Endothelial cell of umbilical vein (primary cell): ENCODE results near the gene NSMCE3. TPM values are rescaled to one million over a fixed set of nuclear protein-coding genes. Genes with fewer than 3 reads are reported as not detected.

Source experiments
- Bru-seq: library from RNA; stranded (reverse); fragments of 400-500 nt; gene quantifications from one replicate; lab custom pipeline; 2021; lab: Mats Ljungman, UMichigan
- BruChase-seq, 2 experiments: library from RNA; stranded (reverse); fragments of 400-500 nt; gene quantifications; one replicate each; lab custom pipeline; 2021; lab: Mats Ljungman, UMichigan
- BruUV-seq: library from RNA; stranded (reverse); fragments of 400-500 nt; replicated peaks from 2 replicates; lab custom pipeline; 2021; lab: Mats Ljungman, UMichigan
- CTCF ChIA-PET: fragments of 300-600, 350-600 bp; sonication (Branson Sonifier 250); formaldehyde crosslinking; loops from one replicate; lab custom pipeline; 2021; ENCODE audit warnings: antibody characterized with exemption, inconsistent platforms; lab: Charles Lee
- POLR2A ChIA-PET: fragments of 300-600, 350-600 bp; sonication (Branson Sonifier 250); formaldehyde crosslinking; loops from one replicate; lab custom pipeline; 2021; ENCODE audit warnings: antibody characterized with exemption, inconsistent platforms; lab: Charles Lee
- DNase-seq: peaks from one replicate; pipeline ENCODE4 v3.0.0-alpha.2; 2011; ENCODE audit warnings: low read depth, low spot score
- FAIRE-seq: peaks from 2 replicates; lab custom pipeline; 2011; peaks lifted over from hg19 to GRCh38; lab: Jason Lieb, UNC
- H2AFZ ChIP-seq: 2 replicates; pipeline ENCODE4 v1.6.0; 2012; ENCODE audit warnings: low read depth, low read length, control low read depth, inconsistent platforms
- H3K27ac ChIP-seq: 2 replicates; pipeline ENCODE4 v1.5.1; 2011; ENCODE audit warnings: low read depth, mild to moderate bottlenecking, control low read depth, low read length, moderate library complexity; ENCODE audit not compliant: insufficient read depth
- H3K27me3 ChIP-seq, 2 experiments: 2 replicates each; pipeline versions ENCODE4 v1.6.0 to v1.6.1; 2011; ENCODE audit warnings: low read length in 2 of 2, mixed read lengths in 1 of 2; ENCODE audit not compliant: control insufficient read depth in 2 of 2, insufficient read depth in 2 of 2
- H3K36me3 ChIP-seq, 2 experiments: 2 replicates in 1 of 2; 3 replicates in 1 of 2; pipeline ENCODE4 v1.5.1; 2011; ENCODE audit warnings: low read length in 2 of 2, mild to moderate bottlenecking in 1 of 2, moderate library complexity in 1 of 2; ENCODE audit not compliant: control insufficient read depth in 2 of 2, insufficient read depth in 2 of 2; ENCODE audit errors: extremely low read depth in 1 of 2
- H3K4me1 ChIP-seq: 3 replicates; pipeline ENCODE4 v1.5.1; 2011; ENCODE audit warnings: mild to moderate bottlenecking, low read length; ENCODE audit not compliant: control insufficient read depth, insufficient read depth; ENCODE audit errors: extremely low read depth
- H3K4me2 ChIP-seq: 2 replicates; pipeline ENCODE4 v1.6.1; 2011; ENCODE audit warnings: low read length, control low read depth, mixed read lengths; ENCODE audit not compliant: insufficient read depth
- H3K4me3 ChIP-seq, 3 experiments: fragments of 200-600 bp in 1 of 3; sonication (generic), shearing (Covaris generic) in 1 of 3; replicated peaks in 1 of 3; 2 replicates each; pipeline ENCODE4 v1.5.1; 2011 to 2016; ENCODE audit warnings: control low read depth in 3 of 3, low read length in 3 of 3, mild to moderate bottlenecking in 2 of 3, inconsistent platforms in 1 of 3, low read depth in 1 of 3, moderate library complexity in 1 of 3; ENCODE audit not compliant: insufficient read depth in 1 of 3
- H3K79me2 ChIP-seq: 2 replicates; pipeline ENCODE4 v1.6.0; 2012; ENCODE audit warnings: low read length, inconsistent platforms; ENCODE audit not compliant: control insufficient read depth, insufficient read depth
- H3K9ac ChIP-seq: replicated peaks from 2 replicates; pipeline ENCODE3; 2011; ENCODE audit warnings: low read length, control low read depth; ENCODE audit not compliant: insufficient read depth; ENCODE audit errors: extremely low read depth
- H3K9me1 ChIP-seq: replicated peaks from 3 replicates; pipeline ENCODE4 v1.6.0; 2011; ENCODE audit warnings: mild to moderate bottlenecking, low read length; ENCODE audit not compliant: control insufficient read depth, insufficient read depth; ENCODE audit errors: extremely low read depth
- H3K9me3 ChIP-seq: replicated peaks from 2 replicates; pipeline ENCODE4 v1.5.1; 2012; ENCODE audit warnings: low read length, inconsistent platforms; ENCODE audit not compliant: control insufficient read depth, insufficient read depth
- H4K20me1 ChIP-seq: replicated peaks from 2 replicates; pipeline ENCODE3; 2011; ENCODE audit warnings: mild to moderate bottlenecking, low read length; ENCODE audit not compliant: control insufficient read depth, insufficient read depth; ENCODE audit errors: extremely low read depth
- CTCF ChIP-seq, 2 donors: IDR thresholded peaks; 1 replicate in 1 of 2; 2 replicates in 1 of 2; pipeline ENCODE4 v1.5.1; 2011; ENCODE audit warnings: low read length in 2 of 2, mild to moderate bottlenecking in 2 of 2, moderate library complexity in 2 of 2, control low read depth in 1 of 2, inconsistent platforms in 1 of 2, low read depth in 1 of 2; ENCODE audit not compliant: insufficient read depth in 1 of 2; ENCODE audit errors: extremely low read depth in 1 of 2
- FOS ChIP-seq: IDR thresholded peaks from 2 replicates; pipeline ENCODE4 v1.6.1; 2011; ENCODE audit warnings: mild to moderate bottlenecking, low read length, moderate library complexity, borderline replicate concordance; ENCODE audit not compliant: insufficient read depth
- MAX ChIP-seq: IDR thresholded peaks from 2 replicates; pipeline ENCODE4 v1.6.1; 2011; ENCODE audit not compliant: insufficient read depth, insufficient read length
- POLR2A ChIP-seq: IDR thresholded peaks from 2 replicates; pipeline ENCODE4 v1.6.1; 2012; ENCODE audit warnings: low read depth, mild to moderate bottlenecking, control low read depth, low read length
- POLR2AphosphoS5 ChIP-seq: IDR thresholded peaks from 2 replicates; pipeline ENCODE4 v1.6.1; 2012; ENCODE audit warnings: low read depth, mild to moderate bottlenecking, control low read depth, low read length, moderate library complexity; ENCODE audit not compliant: insufficient read depth
- dilution Hi-C: fragments of 300-500 bp; cut with MboI; formaldehyde crosslinking; loops from one replicate; pipeline ENCODE4 v1.15.0; 2019; ENCODE audit warnings: low sequenced_read_pairs; ENCODE audit not compliant: extremely low pct_ligation_motif_present
- intact Hi-C: fragments of 100-400 bp; cut with micrococcal nuclease; formaldehyde crosslinking; loops from one replicate; pipeline ENCODE4 v1.10.0; 2022
- long read RNA-seq: library from polyadenylated mRNA; stranded (forward); transcript quantifications from one replicate; pipeline ENCODE4 v2.0.0, GENCODE V29; 2021
- polyA minus RNA-seq, 3 experiments: library from RNA; depleted of rRNA, polyadenylated mRNA; stranded (reverse); fragments of >200 nt; gene quantifications; 1 replicate in 1 of 3; 2 replicates in 2 of 3; pipeline ENCODE4 v1.2.3, GENCODE V29; 2011
- polyA plus RNA-seq, 4 experiments: library from polyadenylated mRNA; depleted of rRNA in 3 of 4; stranded (reverse) in 3 of 4; unstranded in 1 of 4; fragments of >200 nt; gene quantifications; 2 replicates each; pipeline versions ENCODE4 v1.2.1 to v1.2.3, GENCODE V29; 2011 to 2012; ENCODE audit warnings: missing spikeins in 1 of 4
- total RNA-seq: library from RNA; stranded (reverse); gene quantifications from 2 replicates; pipeline ENCODE4 v1.2.3, GENCODE V29; 2021

Gene NSMCE3
- 5.8 TPM in 2 replicates for total RNA-seq
- polyA plus RNA-seq = 3.9 and 4.5 TPM in 2 replicates
- polyA plus RNA-seq (2011; cell fraction: cytosol; rRNA removed) = 4.7 and 5.1 TPM in 2 replicates
- polyA plus RNA-seq (2011; cell fraction: nucleus; rRNA removed) = 2.4 and 2.5 TPM in 2 replicates
- polyA plus RNA-seq (2012) = 3.7 and 4.4 TPM in 2 replicates
- polyA minus RNA-seq = 4.0 and 4.4 TPM in 2 replicates
- 3.4 TPM for polyA minus RNA-seq (2011; cell fraction: cytosol; rRNA and poly(A)+ RNA removed)
- 1.2 and 1.4 TPM in 2 replicates for polyA minus RNA-seq (2011; cell fraction: nucleus; rRNA and poly(A)+ RNA removed)
- Bru-seq, nascent RNA = percentile 53 among the genes with signal in this experiment
- BruChase-seq, experiment 1, labeled RNA remaining after a 6-hour chase = percentile 55 among the genes with signal in this experiment
- BruChase-seq, experiment 2, labeled RNA remaining after a 2-hour chase = percentile 80 among the genes with signal in this experiment
- long read RNA-seq, full-length matches to known transcripts = 48 of 48 reads
- long read RNA-seq, partial matches to known transcripts = 0 of 48 reads
- long read RNA-seq, other reads (novel, unspliced or antisense) = 0 of 48 reads

- Histone ChIP-seq H4K20me1 (peaks cover 3% of the 10 kb centered on the region), H3K4me1 (peaks cover 18% of the 10 kb centered on the region), H3K9ac (peak within 1 kb of the TSS; percentile 73), H3K27ac (peak within 1 kb of the TSS; percentile 71), H3K9me1 (no peaks in the 10 kb centered on the region), H3K79me2 (peaks cover 9% of the 10 kb centered on the region), H3K9me3 (no peaks in the 10 kb centered on the region), H3K36me3 (no peaks in the 10 kb centered on the region), H2AFZ (peak within 1 kb of the TSS; percentile 94), H3K4me2 (peak within 1 kb of the TSS; percentile 93), H3K27me3 (peaks cover 0 to 3% of the 10 kb centered on the region in 2 experiments), H3K4me3 (peak within 1 kb of the TSS; percentile 52 to 87 (median 55))
- DNase-seq (peak; percentile 90), FAIRE-seq (peak; percentile 83)
- dilution Hi-C loops = no loop called here
- ChIA-PET CTCF (no interaction called here), POLR2A (no interaction called here)
- TF ChIP-seq CTCF (IDR thresholded peaks at IDR 0.05; ENCODE audit: extremely low read depth in 1 of 2, insufficient read depth in 1 of 2, low read depth in 1 of 2, low read length in 2 of 2) (no peak), POLR2A (peak; percentile 80), MAX (no peak), POLR2AphosphoS5 (peak; percentile 87), FOS (peak; percentile 81)
- no TSS peak for BruUV-seq
- intact Hi-C loops = loop anchor here (5.0 kb wide), 1 partner anchor 127 kb away; no protein-coding TSS in a partner anchor
Observed at GRCh38 chr15:29269485-29270168, at the start of gene NSMCE3. Gene NSMCE3, minus strand, starts transcription at chr15:29269822. Its CDS starts 117 bp downstream, at chr15:29269705.
